SKM-1 treated with dmso at 0.1 percent for 144 hours (cell line): ENCODE measurements around the gene INHBE.

Source experiments
- DNase-seq: peaks from one replicate; lab custom pipeline; 2025; ENCODE audit not compliant: unreplicated experiment; lab: John Stamatoyannopoulos, UW

The INHBE gene

GRCh38 chr12:57460468-57460784, 5.3 kb downstream of the INHBE start:
- DNase-seq, result no peak

- no peak for DNase-seq
Measured at GRCh38 chr12:57460841-57461275, 5.8 kb downstream of the INHBE start.

- DNase-seq, result no peak
Measured at GRCh38 chr12:57461276-57461916, 6.3 kb downstream of the INHBE start.

- no peak for DNase-seq
Measured at GRCh38 chr12:57461917-57462250, 6.8 kb downstream of the INHBE start.

GRCh38 chr12:57462251-57462911, 7.3 kb downstream of the INHBE start:
- DNase-seq, result peak; percentile 57

- no peak for DNase-seq
Measured at GRCh38 chr12:57462912-57463253, 7.8 kb downstream of the INHBE start.

- no peak for DNase-seq
Measured at GRCh38 chr12:57464569-57464968, 9.5 kb downstream of the INHBE start.

GRCh38 chr12:57465030-57465746, 10.1 kb downstream of the INHBE start:
- DNase-seq, result no peak

- DNase-seq, result no peak
Measured at GRCh38 chr12:57465747-57466505, 10.8 kb downstream of the INHBE start.

GRCh38 chr12:57467212-57467874, 12.2 kb downstream of the INHBE start:
- DNase-seq, result no peak

GRCh38 chr12:57467915-57468314, 12.8 kb downstream of the INHBE start:
- no peak for DNase-seq

GRCh38 chr12:57469296-57470164, 14.4 kb downstream of the INHBE start:
- no peak for DNase-seq

GRCh38 chr12:57470286-57470969, 15.3 kb downstream of the INHBE start:
- no peak for DNase-seq

- no peak for DNase-seq
Measured at GRCh38 chr12:57470970-57471656, 16.0 kb downstream of the INHBE start.

- no peak for DNase-seq
Measured at GRCh38 chr12:57471661-57472060, 16.6 kb downstream of the INHBE start.

GRCh38 chr12:57472391-57472790, 17.3 kb downstream of the INHBE start:
- no peak for DNase-seq

GRCh38 chr12:57473392-57473791, 18.3 kb downstream of the INHBE start:
- DNase-seq, result no peak

GRCh38 chr12:57473886-57474285, 18.8 kb downstream of the INHBE start:
- DNase-seq, result no peak

- DNase-seq, result no peak
Measured at GRCh38 chr12:57474430-57474829, 19.3 kb downstream of the INHBE start.
